ENCODE results near the gene MAP1LC3B2. TPM values are rescaled to one million over a fixed set of nuclear protein-coding genes. Genes with fewer than 3 reads are reported as not detected.

Gene MAP1LC3B2
- total and polyA plus RNA-seq, 2 of the 13 experiments (the other 11 are each of a cell fraction or from before 2014, with no cell fraction given): 0.60 to 2.2 TPM

DNA sequence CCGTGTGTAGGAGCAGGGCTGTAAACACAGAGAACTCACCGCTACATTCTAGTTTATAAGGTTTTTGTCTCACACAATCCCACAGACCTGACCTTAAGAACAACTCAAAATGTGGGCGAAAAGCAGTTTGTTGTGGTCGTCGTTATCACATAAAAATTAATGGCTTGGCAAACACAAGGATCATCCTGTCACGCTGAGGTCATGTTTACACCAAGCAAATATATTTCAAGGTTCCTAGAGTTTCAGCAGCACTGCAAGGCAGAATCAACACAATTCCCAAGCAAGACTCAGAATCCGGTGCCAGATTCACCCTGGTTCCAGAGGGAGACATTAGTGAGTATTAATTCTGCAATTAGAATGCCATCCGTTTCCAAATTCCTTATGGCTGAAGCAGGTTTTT is 30.1 kb upstream of the MAP1LC3B2 start (continued):
- TF ChIP-seq, protein P1, sequence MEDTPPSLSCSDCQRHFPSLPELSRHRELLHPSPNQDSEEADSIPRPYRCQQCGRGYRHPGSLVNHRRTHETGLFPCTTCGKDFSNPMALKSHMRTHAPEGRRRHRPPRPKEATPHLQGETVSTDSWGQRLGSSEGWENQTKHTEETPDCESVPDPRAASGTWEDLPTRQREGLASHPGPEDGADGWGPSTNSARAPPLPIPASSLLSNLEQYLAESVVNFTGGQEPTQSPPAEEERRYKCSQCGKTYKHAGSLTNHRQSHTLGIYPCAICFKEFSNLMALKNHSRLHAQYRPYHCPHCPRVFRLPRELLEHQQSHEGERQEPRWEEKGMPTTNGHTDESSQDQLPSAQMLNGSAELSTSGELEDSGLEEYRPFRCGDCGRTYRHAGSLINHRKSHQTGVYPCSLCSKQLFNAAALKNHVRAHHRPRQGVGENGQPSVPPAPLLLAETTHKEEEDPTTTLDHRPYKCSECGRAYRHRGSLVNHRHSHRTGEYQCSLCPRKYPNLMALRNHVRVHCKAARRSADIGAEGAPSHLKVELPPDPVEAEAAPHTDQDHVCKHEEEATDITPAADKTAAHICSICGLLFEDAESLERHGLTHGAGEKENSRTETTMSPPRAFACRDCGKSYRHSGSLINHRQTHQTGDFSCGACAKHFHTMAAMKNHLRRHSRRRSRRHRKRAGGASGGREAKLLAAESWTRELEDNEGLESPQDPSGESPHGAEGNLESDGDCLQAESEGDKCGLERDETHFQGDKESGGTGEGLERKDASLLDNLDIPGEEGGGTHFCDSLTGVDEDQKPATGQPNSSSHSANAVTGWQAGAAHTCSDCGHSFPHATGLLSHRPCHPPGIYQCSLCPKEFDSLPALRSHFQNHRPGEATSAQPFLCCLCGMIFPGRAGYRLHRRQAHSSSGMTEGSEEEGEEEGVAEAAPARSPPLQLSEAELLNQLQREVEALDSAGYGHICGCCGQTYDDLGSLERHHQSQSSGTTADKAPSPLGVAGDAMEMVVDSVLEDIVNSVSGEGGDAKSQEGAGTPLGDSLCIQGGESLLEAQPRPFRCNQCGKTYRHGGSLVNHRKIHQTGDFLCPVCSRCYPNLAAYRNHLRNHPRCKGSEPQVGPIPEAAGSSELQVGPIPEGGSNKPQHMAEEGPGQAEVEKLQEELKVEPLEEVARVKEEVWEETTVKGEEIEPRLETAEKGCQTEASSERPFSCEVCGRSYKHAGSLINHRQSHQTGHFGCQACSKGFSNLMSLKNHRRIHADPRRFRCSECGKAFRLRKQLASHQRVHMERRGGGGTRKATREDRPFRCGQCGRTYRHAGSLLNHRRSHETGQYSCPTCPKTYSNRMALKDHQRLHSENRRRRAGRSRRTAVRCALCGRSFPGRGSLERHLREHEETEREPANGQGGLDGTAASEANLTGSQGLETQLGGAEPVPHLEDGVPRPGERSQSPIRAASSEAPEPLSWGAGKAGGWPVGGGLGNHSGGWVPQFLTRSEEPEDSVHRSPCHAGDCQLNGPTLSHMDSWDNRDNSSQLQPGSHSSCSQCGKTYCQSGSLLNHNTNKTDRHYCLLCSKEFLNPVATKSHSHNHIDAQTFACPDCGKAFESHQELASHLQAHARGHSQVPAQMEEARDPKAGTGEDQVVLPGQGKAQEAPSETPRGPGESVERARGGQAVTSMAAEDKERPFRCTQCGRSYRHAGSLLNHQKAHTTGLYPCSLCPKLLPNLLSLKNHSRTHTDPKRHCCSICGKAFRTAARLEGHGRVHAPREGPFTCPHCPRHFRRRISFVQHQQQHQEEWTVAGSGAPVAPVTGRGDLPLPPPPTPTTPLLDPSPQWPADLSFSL (CRISPR knock-in tag; IDR thresholded peaks at IDR 0.05): no peak
- TF ChIP-seq ZNF180 (CRISPR knock-in tag; IDR thresholded peaks at IDR 0.05; ENCODE audit: borderline replicate concordance, low read depth): no peak
- TF ChIP-seq NFKB2 (CRISPR knock-in tag; IDR thresholded peaks at IDR 0.05; ENCODE audit: borderline replicate concordance): no peak
- no peak for TF ChIP-seq ZNF589 (CRISPR knock-in tag; conservative IDR thresholded peaks at IDR 0.05)
- no peak for TF ChIP-seq ZBTB39 (CRISPR knock-in tag; IDR thresholded peaks at IDR 0.05)
- no peak for TF ChIP-seq ZNF788 (CRISPR knock-in tag; IDR thresholded peaks at IDR 0.05; ENCODE audit: borderline replicate concordance)
- no peak for TF ChIP-seq BORCS8-MEF2B (CRISPR knock-in tag; IDR thresholded peaks at IDR 0.05)
- TF ChIP-seq AGO2 (optimal IDR thresholded peaks at IDR 0.05; ENCODE audit: low read depth, low read length): no peak
- TF ChIP-seq ZNF276 (CRISPR knock-in tag; IDR thresholded peaks at IDR 0.05; ENCODE audit: low read depth): no peak
- peak; percentile 51; the same call in 1 of the 2 replicates for TF ChIP-seq RCOR2 (CRISPR knock-in tag; IDR thresholded peaks at IDR 0.05)
- no peak for TF ChIP-seq TP53 (CRISPR knock-in tag; conservative IDR thresholded peaks at IDR 0.05)
- no peak for TF ChIP-seq DNMT3B (CRISPR knock-in tag; conservative IDR thresholded peaks at IDR 0.05)
- no peak for TF ChIP-seq NR3C1 (CRISPR knock-in tag; IDR thresholded peaks at IDR 0.05)
- TF ChIP-seq ZNF644 (CRISPR knock-in tag; IDR thresholded peaks at IDR 0.05; ENCODE audit: low read depth): no peak
- TF ChIP-seq ZBTB49 (CRISPR knock-in tag; IDR thresholded peaks at IDR 0.05; ENCODE audit: borderline replicate concordance): no peak
- no peak for TF ChIP-seq PCBP2 (optimal IDR thresholded peaks at IDR 0.05; ENCODE audit: low read depth, low read length, poor library complexity, severe bottlenecking)
- no peak for TF ChIP-seq PHF20 (CRISPR knock-in tag; IDR thresholded peaks at IDR 0.05)
